ENCODE results near the gene KIF11. TPM values are rescaled to one million over a fixed set of nuclear protein-coding genes. Genes with fewer than 3 reads are reported as not detected.
A peak's percentile ranks its signal among the peaks of the same experiment; 100 is the strongest.

Gene KIF11
- total and polyA plus RNA-seq, 9 of the 15 experiments (the other 6 are each of a cell fraction or from before 2014, with no cell fraction given), result 11.3 to 54.4 (median 29.2) TPM

GRCh38 chr10:92641492-92641891, 48.6 kb downstream of the KIF11 start:
- H3K9me1 ChIP-seq (ENCODE audit: control insufficient read depth, insufficient read depth, low read length), result no peaks in the 10 kb centered on the region
- no peak overlapping the region for H3K9ac ChIP-seq (ENCODE audit: insufficient read depth in 1 of 2, low read depth in 2 of 2, low read length in 2 of 2)
- ChIA-PET CTCF (ENCODE audit: low intra/inter-chr PET ratio) (no interaction called here), POLR2A (interaction anchor here (1.7 kb wide), 1 partner anchor 8 kb away, joined by 6 read pairs; no protein-coding TSS in a partner anchor)
- ATAC-seq (no peak), FAIRE-seq (no peak), DNase-seq (ENCODE audit: extremely low read depth in 1 of 4, low spot score in 3 of 4) (no peak)
- intact Hi-C loops (cut with micrococcal nuclease) (no loop called here), in situ Hi-C loops (cut with MboI) (no loop called here)
- H3K36me3 ChIP-seq (ENCODE audit: control insufficient read depth, insufficient read depth, low read length), result peaks cover 80% of the 10 kb centered on the region
- no peaks in the 10 kb centered on the region for H3K79me2 ChIP-seq (ENCODE audit: control insufficient read depth, insufficient read depth, low read length)
- BruUV-seq (replicated peaks), result no TSS peak
- 60% methylated on average over 1 of the region's 1 CpG for WGBS (ENCODE audit: insufficient coverage, low coverage, missing lambda C conversion rate)
- no peak overlapping the region for H3K27ac ChIP-seq (ENCODE audit: extremely low read depth, low read depth, low read length)
- H4K20me1 ChIP-seq (replicated peaks; ENCODE audit: control insufficient read depth, insufficient read depth, low read length), result no peaks in the 10 kb centered on the region; the same call in 1 of the 2 replicates
- no peaks in the 10 kb centered on the region for H3K9me3 ChIP-seq (replicated peaks; ENCODE audit: control insufficient read depth, insufficient read depth, low read depth, low read length)
- H3K27me3 ChIP-seq (ENCODE audit: control insufficient read depth in 2 of 2, insufficient read depth in 2 of 2, low read length in 2 of 2), result no peaks in the 10 kb centered on the region
- H3K4me1 ChIP-seq (replicated peaks in 1 of 2; ENCODE audit: control insufficient read depth in 2 of 2, insufficient read depth in 2 of 2, low read length in 2 of 2), result peaks cover 0 to 6% of the 10 kb centered on the region in 2 experiments; a peak in 2 of 5 replicates
- H3K4me3 ChIP-seq, result no peak overlapping the region
- H2AFZ ChIP-seq (ENCODE audit: low read depth, low read length), result no peak overlapping the region
- TF ChIP-seq ZNF707 (CRISPR knock-in tag; conservative IDR thresholded peaks at IDR 0.05) (no peak), ZNF583 (CRISPR knock-in tag; IDR thresholded peaks at IDR 0.05) (peak; percentile 37; the same call in 1 of the 2 replicates)
- H3K4me2 ChIP-seq (ENCODE audit: insufficient read depth, low read length), result no peak overlapping the region

- intact Hi-C loops (cut with micrococcal nuclease), result loop anchor here (2.0 kb wide), 1 partner anchor 54 kb away; no protein-coding TSS in a partner anchor
- Histone ChIP-seq H3K27ac (ENCODE audit: extremely low read depth, low read depth, low read length) (no peak overlapping the region), H3K4me1 (replicated peaks in 1 of 2; ENCODE audit: control insufficient read depth in 2 of 2, insufficient read depth in 2 of 2, low read length in 2 of 2) (peaks cover 0 to 6% of the 10 kb centered on the region in 2 experiments; a peak in 2 of 5 replicates), H3K9me3 (replicated peaks; ENCODE audit: control insufficient read depth, insufficient read depth, low read depth, low read length) (no peaks in the 10 kb centered on the region), H3K79me2 (ENCODE audit: control insufficient read depth, insufficient read depth, low read length) (no peaks in the 10 kb centered on the region), H3K4me3 (no peak overlapping the region), H3K9me1 (ENCODE audit: control insufficient read depth, insufficient read depth, low read length) (no peaks in the 10 kb centered on the region), H3K36me3 (ENCODE audit: control insufficient read depth, insufficient read depth, low read length) (peaks cover 84% of the 10 kb centered on the region), H3K9ac (ENCODE audit: insufficient read depth in 1 of 2, low read depth in 2 of 2, low read length in 2 of 2) (no peak overlapping the region), H4K20me1 (replicated peaks; ENCODE audit: control insufficient read depth, insufficient read depth, low read length) (no peaks in the 10 kb centered on the region; the same call in 1 of the 2 replicates), H3K27me3 (ENCODE audit: control insufficient read depth in 2 of 2, insufficient read depth in 2 of 2, low read length in 2 of 2) (no peaks in the 10 kb centered on the region), H2AFZ (ENCODE audit: low read depth, low read length) (no peak overlapping the region), H3K4me2 (ENCODE audit: insufficient read depth, low read length) (no peak overlapping the region)
- in situ Hi-C loops (cut with MboI), result no loop called here
- no TSS peak for BruUV-seq (replicated peaks)
- DNase-seq (ENCODE audit: extremely low read depth in 1 of 4, low spot score in 3 of 4), result no peak
- ChIA-PET POLR2A (interaction anchor here (0.6 to 1.0 kb wide), 2 partner anchors 13 to 21 kb away, joined by 3 to 4 read pairs; no protein-coding TSS in a partner anchor), CTCF (ENCODE audit: low intra/inter-chr PET ratio) (no interaction called here)
- 100% methylated on average over 2 of the region's 2 CpGs for WGBS (ENCODE audit: insufficient coverage, low coverage, missing lambda C conversion rate)
- no peak for FAIRE-seq
- ATAC-seq, result no peak
- TF ChIP-seq TARDBP (IDR thresholded peaks at IDR 0.05), result no peak
- TF ChIP-seq TBL1XR1 (IDR thresholded peaks at IDR 0.05; ENCODE audit: low read length in 2 of 2), result no peak
- no peak for TF ChIP-seq NFIC (IDR thresholded peaks at IDR 0.05)
- no peak for TF ChIP-seq CBFB (CRISPR knock-in tag; IDR thresholded peaks at IDR 0.05)
- TF ChIP-seq EHMT2 (IDR thresholded peaks at IDR 0.05), result no peak
- TF ChIP-seq ZBTB33 (CRISPR knock-in tag; IDR thresholded peaks at IDR 0.05), result no peak
- no peak for TF ChIP-seq PHF8 (IDR thresholded peaks at IDR 0.05; ENCODE audit: borderline replicate concordance, low read length)
- no peak for TF ChIP-seq HES1 (IDR thresholded peaks at IDR 0.05; ENCODE audit: low read depth)
- TF ChIP-seq CREB3 (tag; conservative IDR thresholded peaks at IDR 0.05; ENCODE audit: low read depth), result no peak
- TF ChIP-seq CCNT2 (IDR thresholded peaks at IDR 0.05; ENCODE audit: borderline replicate concordance, extremely low read depth, insufficient read length, low read depth, low read length), result no peak
- no peak for TF ChIP-seq SREBF1 (IDR thresholded peaks at IDR 0.05; ENCODE audit: borderline replicate concordance, low read depth, low read length)
Observed at GRCh38 chr10:92644921-92645320, 52.0 kb downstream of the KIF11 start.

All from K562 (cell line).